ENCODE data around the gene ZFAND2A.

Gene ZFAND2A

GRCh38 chr7:1114505-1114904 is 45.5 kb downstream of the ZFAND2A start:
- DNase-seq (ENCODE audit: low read depth, low spot score) = no peak
- Histone ChIP-seq H3K4me3 (ENCODE audit: low read length) (no peak overlapping the region), H3K4me1 (ENCODE audit: control insufficient read depth, insufficient read depth, low read length) (no peaks in the 10 kb centered on the region), H3K36me3 (ENCODE audit: control insufficient read depth, insufficient read depth, low read length) (no peaks in the 10 kb centered on the region; the same call in 1 of the 2 replicates), H3K27me3 (ENCODE audit: control insufficient read depth, insufficient read depth, low read length) (no peaks in the 10 kb centered on the region), H3K27ac (ENCODE audit: low read length) (no peak overlapping the region), H3K9me3 (ENCODE audit: control insufficient read depth, insufficient read depth, low read length) (no peaks in the 10 kb centered on the region)
- WGBS (ENCODE audit: insufficient coverage, insufficient read length) = no CpG with 5 or more reads among the region's 19 CpGs

- Histone ChIP-seq H3K9me3 (ENCODE audit: control insufficient read depth, insufficient read depth, low read length) (no peaks in the 10 kb centered on the region), H3K27me3 (ENCODE audit: control insufficient read depth, insufficient read depth, low read length) (no peaks in the 10 kb centered on the region), H3K4me1 (ENCODE audit: control insufficient read depth, insufficient read depth, low read length) (no peaks in the 10 kb centered on the region), H3K4me3 (ENCODE audit: low read length) (no peak overlapping the region), H3K27ac (ENCODE audit: low read length) (no peak overlapping the region), H3K36me3 (ENCODE audit: control insufficient read depth, insufficient read depth, low read length) (no peaks in the 10 kb centered on the region; the same call in 1 of the 2 replicates)
- WGBS (ENCODE audit: insufficient coverage, insufficient read length) = no CpG with 5 or more reads among the region's 13 CpGs
- DNase-seq (ENCODE audit: low read depth, low spot score) = no peak
These were observed 45.9 kb downstream of the ZFAND2A start for GRCh38 chr7:1114088-1114487.

- WGBS (ENCODE audit: insufficient coverage, insufficient read length) = no CpG with 5 or more reads among the region's 18 CpGs
- Histone ChIP-seq H3K4me3 (ENCODE audit: low read length) (no peak overlapping the region), H3K36me3 (ENCODE audit: control insufficient read depth, insufficient read depth, low read length) (no peaks in the 10 kb centered on the region; the same call in 1 of the 2 replicates), H3K27ac (ENCODE audit: low read length) (no peak overlapping the region), H3K4me1 (ENCODE audit: control insufficient read depth, insufficient read depth, low read length) (no peaks in the 10 kb centered on the region), H3K27me3 (ENCODE audit: control insufficient read depth, insufficient read depth, low read length) (no peaks in the 10 kb centered on the region), H3K9me3 (ENCODE audit: control insufficient read depth, insufficient read depth, low read length) (no peaks in the 10 kb centered on the region)
- DNase-seq (ENCODE audit: low read depth, low spot score) = no peak
These were observed 46.5 kb downstream of the ZFAND2A start for GRCh38 chr7:1113548-1113885.

- Histone ChIP-seq H3K4me3 (ENCODE audit: low read length) (no peak overlapping the region), H3K36me3 (ENCODE audit: control insufficient read depth, insufficient read depth, low read length) (no peaks in the 10 kb centered on the region; the same call in 1 of the 2 replicates), H3K27ac (ENCODE audit: low read length) (no peak overlapping the region), H3K4me1 (ENCODE audit: control insufficient read depth, insufficient read depth, low read length) (no peaks in the 10 kb centered on the region), H3K27me3 (ENCODE audit: control insufficient read depth, insufficient read depth, low read length) (no peaks in the 10 kb centered on the region), H3K9me3 (ENCODE audit: control insufficient read depth, insufficient read depth, low read length) (no peaks in the 10 kb centered on the region)
- no CpG with 5 or more reads among the region's 43 CpGs for WGBS (ENCODE audit: insufficient coverage, insufficient read length)
- DNase-seq (ENCODE audit: low read depth, low spot score) = no peak
These were observed 47.1 kb downstream of the ZFAND2A start for GRCh38 chr7:1112625-1113547.

- no CpG with 5 or more reads among the region's 9 CpGs for WGBS (ENCODE audit: insufficient coverage, insufficient read length)
- Histone ChIP-seq H3K27me3 (ENCODE audit: control insufficient read depth, insufficient read depth, low read length) (no peaks in the 10 kb centered on the region), H3K27ac (ENCODE audit: low read length) (no peak overlapping the region), H3K4me1 (ENCODE audit: control insufficient read depth, insufficient read depth, low read length) (no peaks in the 10 kb centered on the region), H3K36me3 (ENCODE audit: control insufficient read depth, insufficient read depth, low read length) (no peaks in the 10 kb centered on the region; the same call in 1 of the 2 replicates), H3K4me3 (ENCODE audit: low read length) (no peak overlapping the region), H3K9me3 (ENCODE audit: control insufficient read depth, insufficient read depth, low read length) (no peaks in the 10 kb centered on the region)
- DNase-seq (ENCODE audit: low read depth, low spot score) = no peak
These were observed 47.9 kb downstream of the ZFAND2A start for GRCh38 chr7:1112109-1112508.

GRCh38 chr7:1111156-1111555 is 48.8 kb downstream of the ZFAND2A start:
- no peaks in the 10 kb centered on the region; the same call in 1 of the 2 replicates for H3K36me3 ChIP-seq (ENCODE audit: control insufficient read depth, insufficient read depth, low read length)
- DNase-seq (ENCODE audit: low read depth, low spot score) = no peak
- H3K9me3 ChIP-seq (ENCODE audit: control insufficient read depth, insufficient read depth, low read length) = no peaks in the 10 kb centered on the region
- H3K4me3 ChIP-seq (ENCODE audit: low read length) = no peak overlapping the region
- no peaks in the 10 kb centered on the region for H3K4me1 ChIP-seq (ENCODE audit: control insufficient read depth, insufficient read depth, low read length)
- H3K27ac ChIP-seq (ENCODE audit: low read length) = no peak overlapping the region
- H3K27me3 ChIP-seq (ENCODE audit: control insufficient read depth, insufficient read depth, low read length) = no peaks in the 10 kb centered on the region
- WGBS (ENCODE audit: insufficient coverage, insufficient read length) = no CpG with 5 or more reads among the region's 3 CpGs

GRCh38 chr7:1110358-1110757 is 49.6 kb downstream of the ZFAND2A start:
- no peak for DNase-seq (ENCODE audit: low read depth, low spot score)
- no peaks in the 10 kb centered on the region for H3K4me1 ChIP-seq (ENCODE audit: control insufficient read depth, insufficient read depth, low read length)
- no peak overlapping the region for H3K27ac ChIP-seq (ENCODE audit: low read length)
- H3K9me3 ChIP-seq (ENCODE audit: control insufficient read depth, insufficient read depth, low read length) = no peaks in the 10 kb centered on the region
- no CpG with 5 or more reads among the region's 28 CpGs for whole genome bisulfite sequencing (ENCODE audit: insufficient coverage, insufficient read length)
- H3K4me3 ChIP-seq (ENCODE audit: low read length) = no peak overlapping the region
- no peaks in the 10 kb centered on the region; the same call in 1 of the 2 replicates for H3K36me3 ChIP-seq (ENCODE audit: control insufficient read depth, insufficient read depth, low read length)
- H3K27me3 ChIP-seq (ENCODE audit: control insufficient read depth, insufficient read depth, low read length) = no peaks in the 10 kb centered on the region

GRCh38 chr7:1109581-1110310 is 50.2 kb downstream of the ZFAND2A start:
- H3K9me3 ChIP-seq (ENCODE audit: control insufficient read depth, insufficient read depth, low read length) = no peaks in the 10 kb centered on the region
- no peaks in the 10 kb centered on the region; the same call in 1 of the 2 replicates for H3K36me3 ChIP-seq (ENCODE audit: control insufficient read depth, insufficient read depth, low read length)
- DNase-seq (ENCODE audit: low read depth, low spot score) = no peak
- H3K4me3 ChIP-seq (ENCODE audit: low read length) = no peak overlapping the region
- H3K27me3 ChIP-seq (ENCODE audit: control insufficient read depth, insufficient read depth, low read length) = no peaks in the 10 kb centered on the region
- no peak overlapping the region for H3K27ac ChIP-seq (ENCODE audit: low read length)
- no peaks in the 10 kb centered on the region for H3K4me1 ChIP-seq (ENCODE audit: control insufficient read depth, insufficient read depth, low read length)
- WGBS (ENCODE audit: insufficient coverage, insufficient read length) = no CpG with 5 or more reads among the region's 55 CpGs

GRCh38 chr7:1108264-1108920 is 51.6 kb downstream of the ZFAND2A start:
- no peaks in the 10 kb centered on the region for H3K4me1 ChIP-seq (ENCODE audit: control insufficient read depth, insufficient read depth, low read length)
- H3K27ac ChIP-seq (ENCODE audit: low read length) = no peak overlapping the region
- no peak overlapping the region for H3K4me3 ChIP-seq (ENCODE audit: low read length)
- WGBS (ENCODE audit: insufficient coverage, insufficient read length) = no CpG with 5 or more reads among the region's 30 CpGs
- H3K9me3 ChIP-seq (ENCODE audit: control insufficient read depth, insufficient read depth, low read length) = no peaks in the 10 kb centered on the region
- no peaks in the 10 kb centered on the region; the same call in 1 of the 2 replicates for H3K36me3 ChIP-seq (ENCODE audit: control insufficient read depth, insufficient read depth, low read length)
- DNase-seq (ENCODE audit: low read depth, low spot score) = no peak
- no peaks in the 10 kb centered on the region for H3K27me3 ChIP-seq (ENCODE audit: control insufficient read depth, insufficient read depth, low read length)

GRCh38 chr7:1106793-1107421 is 53.1 kb downstream of the ZFAND2A start:
- no peak for DNase-seq (ENCODE audit: low read depth, low spot score)
- Histone ChIP-seq H3K9me3 (ENCODE audit: control insufficient read depth, insufficient read depth, low read length) (no peaks in the 10 kb centered on the region), H3K36me3 (ENCODE audit: control insufficient read depth, insufficient read depth, low read length) (no peaks in the 10 kb centered on the region; the same call in 1 of the 2 replicates), H3K4me1 (ENCODE audit: control insufficient read depth, insufficient read depth, low read length) (no peaks in the 10 kb centered on the region), H3K4me3 (ENCODE audit: low read length) (no peak overlapping the region), H3K27me3 (ENCODE audit: control insufficient read depth, insufficient read depth, low read length) (no peaks in the 10 kb centered on the region), H3K27ac (ENCODE audit: low read length) (no peak overlapping the region)
- WGBS (ENCODE audit: insufficient coverage, insufficient read length) = no CpG with 5 or more reads among the region's 20 CpGs

Measured in iPS DF 6.9 (cell line).